ENCODE measurements around the gene NACC1. TPM values are rescaled to one million over a fixed set of nuclear protein-coding genes. Genes with fewer than 3 reads are reported as not detected.

NACC1 gene
- total RNA-seq = 33.8 TPM
- long read RNA-seq, full-length matches to known transcripts = 5 of 17 reads
- long read RNA-seq, partial matches to known transcripts = 1 of 17 reads
- long read RNA-seq, other reads (novel, unspliced or antisense) = 11 of 17 reads

GRCh38 chr19:13117772-13118423 is at the start of gene NACC1:
NACC1 (plus strand) TSS chr19:13118264; CDS start chr19:13135208, 16,944 bp downstream.
- intact Hi-C loops (cut with DNase I) = loop anchor here (2.0 kb wide), 2 partner anchors 15 to 33 kb away; partner anchors contain the start of genes IER2, LYL1 and STX10
- peak; percentile 96 for DNase-seq (ENCODE audit: low spot score)

DNA sequence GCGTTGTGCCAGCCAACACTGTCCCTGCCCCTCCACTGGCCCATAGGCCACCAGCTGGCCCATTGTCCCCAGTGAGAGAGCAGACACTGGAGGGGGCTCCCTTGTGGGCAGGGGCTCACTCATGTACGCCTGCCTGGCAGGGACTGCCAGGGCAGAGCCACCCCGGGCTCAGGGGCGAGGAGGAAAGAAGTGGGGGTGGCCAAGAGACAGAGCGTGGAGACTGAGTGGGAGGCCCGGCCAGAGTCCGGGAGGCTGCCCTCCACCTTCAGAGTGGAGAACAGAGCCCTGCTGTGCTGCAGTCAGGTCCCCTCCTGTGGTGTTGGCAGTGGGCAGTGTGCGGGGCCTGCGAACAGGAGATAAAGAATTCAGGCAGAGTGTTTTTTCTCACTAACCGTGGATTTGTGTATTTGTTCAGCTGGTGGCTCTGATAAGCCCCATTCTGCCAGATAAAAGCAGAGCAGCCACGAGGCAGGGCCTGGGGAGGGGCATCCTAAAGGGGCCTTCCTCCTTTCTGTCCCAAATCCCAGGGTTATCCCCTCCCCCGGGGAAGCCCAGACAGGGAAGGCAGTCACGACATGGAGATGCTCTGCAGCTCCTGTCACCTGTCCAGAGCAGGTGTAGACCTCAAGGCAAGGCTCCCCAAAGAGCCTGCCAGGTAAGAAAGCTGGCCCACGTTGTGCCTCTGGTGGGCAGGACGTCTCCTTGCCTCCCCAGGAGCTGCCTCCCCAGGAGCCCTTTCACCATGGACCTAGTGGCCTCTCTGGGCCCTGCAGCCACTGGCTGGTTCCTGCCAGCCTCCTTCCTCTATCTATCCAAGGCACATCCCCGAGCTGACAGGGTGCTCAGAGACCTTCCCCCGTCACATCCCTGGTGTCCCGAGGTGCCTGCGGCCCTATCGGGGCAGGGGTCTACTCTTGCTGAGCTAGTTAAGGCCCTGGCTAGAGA is 48.4 kb upstream of the NACC1 start:
- intact Hi-C loops (cut with DNase I) = no loop called here

GRCh38 chr19:13070425-13071140 is 47.5 kb upstream of the NACC1 start:
- intact Hi-C loops (cut with DNase I) = no loop called here
- DNase-seq (ENCODE audit: low spot score) = no peak

More for the DNA sequence above, 48.4 kb upstream of the NACC1 start:
- DNase-seq (ENCODE audit: low spot score) = no peak

- DNase-seq (ENCODE audit: low spot score) = no peak
- intact Hi-C loops (cut with DNase I) = no loop called here
These were observed 46.4 kb upstream of the NACC1 start for GRCh38 chr19:13071444-13072187.

DNA sequence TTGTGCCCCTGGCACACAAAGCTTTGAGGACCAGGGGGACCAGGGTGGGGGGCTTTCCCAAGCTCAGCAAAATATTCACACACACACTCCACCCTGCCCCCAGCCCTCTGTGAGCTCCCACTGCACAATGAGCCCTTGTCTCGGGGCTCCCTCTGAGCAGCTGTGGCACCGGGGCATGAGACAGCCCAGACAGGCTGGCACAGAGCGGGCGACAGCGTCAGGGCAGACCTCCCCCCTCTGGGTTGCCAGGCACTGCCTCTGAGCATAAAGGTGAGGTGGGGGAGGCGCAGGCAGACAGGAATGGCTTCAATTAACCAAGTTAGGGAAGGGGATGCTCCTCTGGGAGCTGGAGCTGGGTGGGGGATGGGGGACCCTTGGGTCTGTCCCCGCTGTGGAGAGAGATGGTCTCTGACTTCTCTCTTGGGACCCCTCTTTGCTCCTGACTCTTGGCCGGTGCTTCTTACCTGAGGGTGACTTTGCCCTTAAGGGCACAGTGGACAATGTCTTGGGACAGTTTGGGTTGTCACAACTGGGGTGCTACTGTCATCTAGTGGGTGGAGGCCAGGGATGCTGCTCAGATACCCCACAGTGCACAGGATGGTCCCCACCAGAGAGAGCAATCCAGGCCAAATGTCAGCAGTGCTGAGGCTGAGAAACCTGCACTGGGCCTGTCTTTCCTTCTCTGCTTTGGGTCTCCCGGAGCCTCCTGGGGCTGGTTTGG is 45.7 kb upstream of the NACC1 start:
- intact Hi-C loops (cut with DNase I) = no loop called here
- DNase-seq (ENCODE audit: low spot score) = no peak

DNA sequence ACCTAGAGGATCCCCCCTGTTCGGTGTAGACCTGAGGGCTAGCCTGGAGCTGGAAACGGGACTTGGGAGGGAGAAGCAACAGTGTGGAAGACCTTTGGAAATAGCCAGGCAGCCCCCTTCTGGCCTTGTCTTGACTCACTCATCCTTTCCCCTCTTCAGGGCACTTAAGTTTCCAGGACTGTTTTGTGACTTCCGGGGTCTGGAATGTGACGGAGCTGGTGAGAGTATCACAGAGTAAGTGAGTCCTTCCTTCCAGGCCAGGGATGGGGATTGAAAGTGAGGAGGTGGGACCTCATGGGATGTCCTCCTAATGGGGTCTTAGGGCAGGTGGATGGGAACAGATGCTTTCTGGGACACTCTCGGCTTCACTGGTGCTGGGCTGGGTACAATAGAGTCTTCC is 44.8 kb upstream of the NACC1 start:
- intact Hi-C loops (cut with DNase I) = no loop called here
- no peak for DNase-seq (ENCODE audit: low spot score)

GRCh38 chr19:13074378-13074777 is 43.7 kb upstream of the NACC1 start:
- DNase-seq (ENCODE audit: low spot score) = no peak
- intact Hi-C loops (cut with DNase I) = no loop called here

- DNase-seq (ENCODE audit: low spot score) = no peak
- intact Hi-C loops (cut with DNase I) = no loop called here
These were observed 41.7 kb upstream of the NACC1 start for GRCh38 chr19:13076320-13076719.

GRCh38 chr19:13076787-13077186 is 41.3 kb upstream of the NACC1 start:
- no peak for DNase-seq (ENCODE audit: low spot score)
- intact Hi-C loops (cut with DNase I) = no loop called here

DNA sequence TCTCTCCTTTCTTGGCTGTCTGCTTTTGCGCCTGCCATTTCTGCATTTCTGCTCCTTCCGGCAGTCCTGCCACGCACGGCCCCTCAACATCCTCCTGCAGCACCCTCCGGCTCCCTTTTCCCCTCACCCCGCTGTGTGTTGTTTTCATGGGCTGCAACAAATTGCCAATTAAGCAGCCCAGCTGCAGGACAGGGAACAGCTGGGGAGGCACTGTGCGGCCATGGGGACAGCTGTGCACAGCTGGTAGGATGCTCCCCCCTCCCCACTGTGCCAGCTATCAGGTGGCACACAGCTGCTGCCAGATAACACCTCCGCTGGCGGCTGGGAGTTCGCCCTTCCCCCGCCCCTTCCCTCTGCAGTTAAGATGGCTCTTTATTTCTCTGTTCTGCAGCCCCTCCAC is 40.8 kb upstream of the NACC1 start:
- no peak for DNase-seq (ENCODE audit: low spot score)
- intact Hi-C loops (cut with DNase I) = no loop called here

- no peak for DNase-seq (ENCODE audit: low spot score)
- intact Hi-C loops (cut with DNase I) = no loop called here
These were observed 39.7 kb upstream of the NACC1 start for GRCh38 chr19:13078381-13078780.

DNA sequence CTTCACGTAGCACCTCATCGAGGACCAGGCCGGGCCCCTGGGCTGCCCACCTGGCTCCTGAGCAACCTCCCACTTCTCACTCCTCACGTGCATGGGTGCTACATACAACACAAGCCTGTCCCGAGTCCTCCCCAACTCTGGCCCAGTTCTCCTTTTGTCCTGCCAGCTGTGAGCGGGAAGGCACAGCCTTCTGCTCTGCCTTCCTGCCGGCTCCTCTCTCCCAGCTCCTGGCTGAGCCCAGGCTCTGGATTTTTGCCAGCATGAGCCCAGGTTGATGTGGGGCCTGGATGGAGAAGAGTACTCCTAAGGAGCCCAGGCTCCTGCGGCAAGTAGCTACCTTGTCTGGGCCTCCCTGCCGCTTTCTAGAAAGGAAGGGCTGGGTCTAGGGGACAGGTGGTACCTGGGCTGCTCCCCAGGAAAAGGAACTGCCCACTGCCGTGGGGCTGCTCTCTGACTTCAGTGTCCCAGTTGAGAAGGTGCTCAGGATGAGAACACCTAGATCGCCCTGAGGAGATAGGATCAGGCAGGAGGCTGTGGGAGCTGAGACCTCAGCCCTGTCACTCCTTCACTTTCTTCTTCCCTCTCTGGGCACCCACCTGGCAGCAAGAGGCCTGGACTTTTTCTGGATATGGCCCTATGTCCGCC is 39.0 kb upstream of the NACC1 start:
- DNase-seq (ENCODE audit: low spot score) = no peak
- intact Hi-C loops (cut with DNase I) = no loop called here

DNA sequence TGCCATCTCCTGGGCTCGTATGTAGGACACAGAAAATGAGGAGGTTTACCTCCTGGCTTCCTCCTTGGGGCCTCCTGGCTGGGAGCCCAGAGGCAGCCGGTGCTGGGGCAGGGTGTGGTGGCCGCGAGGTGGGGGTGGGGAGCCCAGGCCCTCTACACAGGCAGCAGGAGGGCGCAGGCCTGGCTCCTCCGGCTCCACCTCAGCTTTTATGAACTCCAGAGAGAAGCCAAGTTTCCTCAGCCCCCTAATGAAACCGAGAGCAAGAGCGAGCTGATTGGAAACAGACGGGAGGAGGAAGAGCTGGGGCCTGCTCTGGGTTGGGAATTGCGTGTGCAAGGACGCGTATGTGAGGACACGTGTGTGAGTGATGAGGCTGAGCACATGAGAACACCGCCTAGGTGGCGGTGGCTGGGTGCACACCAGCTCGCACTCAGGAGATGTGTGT is 38.5 kb upstream of the NACC1 start:
- DNase-seq (ENCODE audit: low spot score) = no peak
- intact Hi-C loops (cut with DNase I) = no loop called here

- no peak for DNase-seq (ENCODE audit: low spot score)
- intact Hi-C loops (cut with DNase I) = no loop called here
These were observed 35.7 kb upstream of the NACC1 start for GRCh38 chr19:13082192-13083007.

DNA sequence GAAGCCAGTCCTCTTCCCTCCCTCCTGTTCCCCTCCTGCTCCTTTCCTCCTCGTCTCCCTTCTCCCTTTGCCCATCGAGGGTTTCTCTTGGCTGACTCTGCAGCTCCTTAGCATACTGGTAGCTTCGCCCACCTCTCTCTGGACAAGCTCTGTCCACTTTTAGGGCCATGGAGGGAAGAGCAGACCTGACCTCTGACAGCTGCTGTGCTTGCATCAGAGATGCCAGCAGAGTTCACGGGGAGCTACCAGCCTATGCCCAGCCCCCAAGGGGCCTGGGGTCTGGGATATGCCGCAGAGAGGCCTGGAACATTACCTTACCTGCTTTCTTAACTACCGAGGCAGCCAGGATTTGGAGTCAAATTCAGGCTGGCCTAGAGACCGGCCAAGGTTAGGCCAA is 35.1 kb upstream of the NACC1 start:
- no peak for DNase-seq (ENCODE audit: low spot score)
- intact Hi-C loops (cut with DNase I) = no loop called here

GRCh38 chr19:13083627-13084026 is 34.4 kb upstream of the NACC1 start:
- no peak for DNase-seq (ENCODE audit: low spot score)
- intact Hi-C loops (cut with DNase I) = no loop called here

DNA sequence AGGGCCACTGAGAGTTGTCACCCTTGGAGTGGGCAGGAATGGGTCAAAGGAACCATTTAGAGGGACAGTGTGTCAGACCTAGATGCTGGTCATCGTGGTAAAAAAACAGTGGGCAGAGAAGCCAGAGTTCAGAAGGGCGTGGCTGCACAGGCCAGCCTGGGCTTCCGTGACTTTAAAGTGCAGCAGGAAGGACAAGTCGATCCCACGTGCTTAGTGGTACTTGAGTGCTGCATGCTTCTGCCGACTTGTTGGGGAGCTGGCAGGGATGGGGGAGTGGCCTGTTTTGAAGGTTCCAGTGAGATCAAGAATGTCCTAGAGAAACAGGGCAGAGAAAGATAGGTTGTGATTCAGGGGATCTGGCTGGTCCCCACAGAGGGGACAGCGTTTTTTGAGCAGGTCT is 32.4 kb upstream of the NACC1 start:
- intact Hi-C loops (cut with DNase I) = no loop called here
- DNase-seq (ENCODE audit: low spot score) = no peak

Measured in cardiac septum (tissue), 1 donor.